HG03558 (cell line): ENCODE data around the gene EPHB2.
"Not testable (repeated sequence)": the region's sequence is repeated elsewhere in the genome, so short reads cannot be mapped to it uniquely, and the experiment has no call there.

Experiments used
- ATAC-seq: cut with Tn5 transposase; IDR thresholded peaks from one replicate; pipeline ENCODE4 v1.9.1; 2021; ENCODE audit warnings: moderate number of reproducible peaks; ENCODE audit not compliant: unreplicated experiment; ENCODE audit errors: extremely low read depth

Gene EPHB2

GRCh38 chr1:22688466-22688865, 22.2 kb upstream of the EPHB2 start:
- ATAC-seq = no peak

- no peak for ATAC-seq
Observed at GRCh38 chr1:22689505-22689904, 21.1 kb upstream of the EPHB2 start.

GRCh38 chr1:22691031-22691753, 19.4 kb upstream of the EPHB2 start:
- ATAC-seq = no peak

- no peak for ATAC-seq
Observed at GRCh38 chr1:22694172-22694571, 16.5 kb upstream of the EPHB2 start.

- ATAC-seq = no peak
Observed at GRCh38 chr1:22696610-22697009, 14.0 kb upstream of the EPHB2 start.

GRCh38 chr1:22697980-22698379, 12.7 kb upstream of the EPHB2 start:
- ATAC-seq = no peak

GRCh38 chr1:22699681-22700520, 10.7 kb upstream of the EPHB2 start:
- ATAC-seq = no peak

- ATAC-seq = no peak
Observed at GRCh38 chr1:22702296-22703085, 8.1 kb upstream of the EPHB2 start.

- ATAC-seq = no peak
Observed at GRCh38 chr1:22704440-22705067, 6.1 kb upstream of the EPHB2 start.

- no peak for ATAC-seq
Observed at GRCh38 chr1:22705586-22705985, 5.1 kb upstream of the EPHB2 start.

- ATAC-seq = not testable (repeated sequence)
Observed at GRCh38 chr1:22706100-22706499, 4.5 kb upstream of the EPHB2 start.

GRCh38 chr1:22708777-22709176, 1.9 kb upstream of the EPHB2 start:
- no peak for ATAC-seq

- ATAC-seq = no peak
Observed at GRCh38 chr1:22709227-22709626, 1.4 kb upstream of the EPHB2 start.

GRCh38 chr1:22709891-22710700, 543 bp upstream of the EPHB2 start:
- no peak for ATAC-seq

- ATAC-seq = no peak
Observed at GRCh38 chr1:22711071-22711470, 432 bp downstream of the EPHB2 start.

GRCh38 chr1:22711591-22712501, 1.2 kb downstream of the EPHB2 start:
- ATAC-seq = no peak

- ATAC-seq = no peak
Observed at GRCh38 chr1:22712502-22713271, 2.0 kb downstream of the EPHB2 start.

GRCh38 chr1:22714455-22714854, 3.8 kb downstream of the EPHB2 start:
- no peak for ATAC-seq
